Ovary (tissue), 3 donors: ENCODE results near the gene SYT3.

Source experiments
- POLR2A ChIP-seq: fragments of 450-650 bp; IDR thresholded peaks from one replicate; pipeline ENCODE4 v1.6.1; 2017; ENCODE audit warnings: antibody characterized with exemption, mild to moderate bottlenecking, moderate library complexity
- TF ChIP-seq, protein P1 (sequence below), 3 donors: fragments of 450-650 bp in 2 of 3; fragments of 200-600 bp in 1 of 3; IDR thresholded peaks; one replicate each; pipeline versions ENCODE4 v1.5.1 to v1.8.0; 2016 to 2022; ENCODE audit warnings: antibody characterized with exemption in 3 of 3, mild to moderate bottlenecking in 1 of 3
- donor health status: DM: no; HTN: no; CAD: no.

DNA sequence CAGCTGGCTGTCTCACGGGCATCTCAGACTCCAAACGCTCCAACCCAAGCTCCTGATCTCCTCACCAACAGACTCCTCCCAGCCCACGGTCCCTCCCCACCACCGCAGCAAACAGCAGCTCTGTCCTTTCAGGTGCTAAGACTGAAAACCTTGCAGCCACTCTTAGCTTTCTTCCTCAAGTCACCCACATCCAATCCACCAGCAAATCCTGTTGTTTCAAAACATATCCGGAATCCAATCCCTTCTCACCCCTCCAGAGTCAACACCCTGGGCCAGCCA lies 30.4 kb upstream of the SYT3 start:
- TF ChIP-seq, protein P1, sequence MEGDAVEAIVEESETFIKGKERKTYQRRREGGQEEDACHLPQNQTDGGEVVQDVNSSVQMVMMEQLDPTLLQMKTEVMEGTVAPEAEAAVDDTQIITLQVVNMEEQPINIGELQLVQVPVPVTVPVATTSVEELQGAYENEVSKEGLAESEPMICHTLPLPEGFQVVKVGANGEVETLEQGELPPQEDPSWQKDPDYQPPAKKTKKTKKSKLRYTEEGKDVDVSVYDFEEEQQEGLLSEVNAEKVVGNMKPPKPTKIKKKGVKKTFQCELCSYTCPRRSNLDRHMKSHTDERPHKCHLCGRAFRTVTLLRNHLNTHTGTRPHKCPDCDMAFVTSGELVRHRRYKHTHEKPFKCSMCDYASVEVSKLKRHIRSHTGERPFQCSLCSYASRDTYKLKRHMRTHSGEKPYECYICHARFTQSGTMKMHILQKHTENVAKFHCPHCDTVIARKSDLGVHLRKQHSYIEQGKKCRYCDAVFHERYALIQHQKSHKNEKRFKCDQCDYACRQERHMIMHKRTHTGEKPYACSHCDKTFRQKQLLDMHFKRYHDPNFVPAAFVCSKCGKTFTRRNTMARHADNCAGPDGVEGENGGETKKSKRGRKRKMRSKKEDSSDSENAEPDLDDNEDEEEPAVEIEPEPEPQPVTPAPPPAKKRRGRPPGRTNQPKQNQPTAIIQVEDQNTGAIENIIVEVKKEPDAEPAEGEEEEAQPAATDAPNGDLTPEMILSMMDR (IDR thresholded peaks at IDR 0.05): no peak
- TF ChIP-seq POLR2A: no peak
